Left forelimb (tissue), 1 donor: Measurements from ENCODE around the gene SMOC1.

Experiments
- DNase-seq: peaks from one replicate; pipeline ENCODE4 v3.0.0-alpha.2; 2018; ENCODE audit warnings: low spot score

The SMOC1 gene

DNA sequence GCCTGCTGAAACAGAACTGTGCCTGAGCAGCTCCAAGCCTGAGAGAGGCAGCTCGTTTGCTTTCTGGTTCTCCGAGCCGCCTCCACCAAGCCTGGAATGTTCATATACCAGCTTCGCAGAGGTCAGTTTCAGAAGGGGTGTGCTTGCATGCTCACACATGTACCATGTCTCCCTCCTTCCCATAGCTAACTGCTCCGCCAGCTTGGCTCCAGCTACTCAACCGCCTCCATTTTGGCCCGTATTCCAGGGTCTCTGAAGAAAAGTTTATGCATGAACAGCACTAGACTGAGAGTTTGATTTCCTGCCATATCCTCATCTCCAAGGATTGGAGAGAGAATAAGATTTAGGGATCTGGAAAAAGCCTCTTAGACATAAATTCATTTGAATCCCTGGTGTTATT is 103.7 kb downstream of the SMOC1 start:
- DNase-seq, result no peak

DNA sequence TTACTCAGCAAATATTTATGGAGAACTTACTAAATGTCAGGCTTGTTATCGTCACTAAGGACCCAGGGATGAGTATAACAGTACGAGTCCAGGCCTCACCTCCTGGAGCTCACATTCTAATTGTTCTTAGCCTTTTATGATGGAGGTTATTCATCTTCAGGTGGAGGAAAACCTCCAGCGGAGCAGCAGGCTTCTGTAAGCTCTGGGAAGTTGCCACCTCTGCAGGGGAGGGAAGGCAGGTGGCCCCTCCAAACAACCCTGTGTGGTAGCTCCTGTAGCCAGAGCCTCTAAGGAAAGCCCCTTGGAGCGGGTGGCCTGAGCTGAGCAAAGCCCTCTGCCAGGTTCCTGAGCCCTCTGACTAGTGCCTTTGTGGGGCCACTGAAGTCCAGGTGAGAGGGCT is 104.1 kb downstream of the SMOC1 start:
- no peak for DNase-seq

DNA sequence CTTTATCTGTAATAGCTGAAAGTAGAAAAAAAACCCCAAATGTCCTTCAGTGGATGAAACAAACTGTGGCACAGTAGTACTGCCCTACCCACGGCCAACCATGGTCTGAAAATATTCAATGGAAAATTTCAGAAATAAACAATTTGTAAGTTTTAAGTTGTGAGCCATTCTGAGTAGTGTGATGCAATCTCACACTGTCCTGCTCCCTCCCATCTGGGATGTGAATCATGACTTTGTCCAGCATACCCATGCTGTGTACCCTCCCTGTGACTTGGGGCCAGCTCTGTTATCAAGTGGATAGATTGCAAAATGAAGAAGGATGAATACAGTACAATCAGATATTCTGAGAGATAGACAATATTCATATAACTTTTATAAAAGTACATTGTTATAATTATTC is 106.2 kb downstream of the SMOC1 start:
- DNase-seq, result no peak

DNA sequence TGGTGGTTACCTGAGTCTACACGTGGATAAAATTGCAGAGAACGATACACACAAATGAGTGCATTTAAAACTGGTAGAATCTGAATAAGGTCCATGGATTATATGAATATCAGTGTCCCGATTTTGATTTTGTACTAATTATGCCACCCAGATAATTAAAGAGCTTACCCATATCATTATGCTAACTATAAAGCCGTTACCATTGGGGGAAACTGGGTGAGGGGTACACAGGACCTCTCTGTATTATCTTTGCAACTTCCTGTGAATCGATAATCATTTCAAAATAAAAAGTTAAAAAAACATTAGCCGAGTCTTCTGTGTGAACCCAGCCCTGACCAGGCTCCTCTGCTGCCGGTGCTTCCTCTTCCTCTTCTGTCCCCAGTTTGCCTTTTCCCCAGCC is 107.1 kb downstream of the SMOC1 start:
- DNase-seq, result no peak

DNA sequence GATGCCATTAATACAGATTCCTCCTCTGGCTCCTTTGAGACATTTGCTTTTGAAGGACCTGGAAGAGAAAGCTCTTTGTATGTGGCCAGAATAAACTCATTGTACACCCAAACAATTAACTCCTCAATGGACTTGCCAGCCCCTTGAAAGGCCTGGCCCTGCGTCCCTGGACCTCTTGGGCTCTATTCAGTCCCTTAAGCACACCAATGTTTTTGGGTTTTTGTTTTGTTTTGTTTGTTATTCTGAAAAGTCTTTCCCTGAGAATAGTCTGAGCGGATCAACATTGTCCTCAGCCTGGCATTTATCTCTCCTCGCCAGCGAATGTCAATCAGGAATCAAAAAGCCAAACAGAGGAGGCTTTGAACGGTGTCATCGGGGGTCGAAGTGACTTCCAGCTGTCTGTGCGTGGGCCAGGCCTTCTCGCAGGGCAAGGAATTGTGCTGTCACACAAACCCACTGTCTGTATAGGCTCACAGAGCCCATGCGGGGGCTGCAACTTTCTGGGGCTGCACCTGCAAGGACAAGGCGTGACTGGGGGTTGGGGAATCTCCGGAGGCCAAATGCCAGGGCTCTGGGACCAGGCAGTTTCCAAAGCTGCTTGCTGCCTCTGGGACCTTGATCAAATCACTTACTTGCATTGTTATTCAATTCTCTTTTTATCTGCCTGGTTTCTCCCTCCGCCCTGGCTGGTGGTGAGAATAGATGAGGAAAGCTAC is 108.3 kb downstream of the SMOC1 start:
- DNase-seq, result no peak

DNA sequence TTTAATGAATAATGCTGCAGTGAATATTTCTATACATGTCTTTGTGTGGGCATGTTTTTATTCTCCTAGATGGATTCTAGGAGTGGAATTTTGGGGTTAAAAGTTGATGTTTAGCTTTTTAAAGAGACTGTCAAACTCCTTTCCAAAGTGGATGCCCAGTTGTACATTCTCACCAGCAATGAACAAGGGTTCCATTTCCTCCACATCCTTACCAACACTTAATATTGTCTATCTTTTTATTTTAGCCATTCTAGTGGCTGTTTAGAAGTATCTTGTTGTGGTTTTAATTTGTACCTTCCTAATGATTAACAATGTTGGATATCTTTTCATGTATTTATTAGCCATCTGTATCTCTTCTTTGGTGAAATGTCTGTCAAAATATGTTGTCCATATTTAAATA is 109.8 kb downstream of the SMOC1 start:
- no peak for DNase-seq

DNA sequence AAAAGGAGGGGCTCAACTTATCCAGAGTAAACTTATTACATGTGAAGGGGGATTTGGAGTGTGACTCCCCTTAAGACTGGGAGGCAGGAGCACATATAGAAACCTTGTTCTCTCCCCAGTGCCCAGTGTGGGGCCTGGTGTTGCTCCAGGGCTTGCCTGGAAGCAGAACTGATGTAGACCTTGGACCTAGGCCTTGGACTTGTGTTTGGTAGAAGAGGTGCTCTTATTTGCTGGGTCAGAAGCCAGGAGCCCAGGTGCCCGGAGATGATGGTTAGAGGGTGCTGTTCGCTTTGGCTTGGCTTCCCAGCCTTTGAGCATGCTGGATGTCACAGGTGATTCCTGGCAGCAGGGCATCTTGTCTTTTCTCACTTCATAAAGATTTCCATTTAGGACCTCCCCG is 110.4 kb downstream of the SMOC1 start:
- no peak for DNase-seq

DNA sequence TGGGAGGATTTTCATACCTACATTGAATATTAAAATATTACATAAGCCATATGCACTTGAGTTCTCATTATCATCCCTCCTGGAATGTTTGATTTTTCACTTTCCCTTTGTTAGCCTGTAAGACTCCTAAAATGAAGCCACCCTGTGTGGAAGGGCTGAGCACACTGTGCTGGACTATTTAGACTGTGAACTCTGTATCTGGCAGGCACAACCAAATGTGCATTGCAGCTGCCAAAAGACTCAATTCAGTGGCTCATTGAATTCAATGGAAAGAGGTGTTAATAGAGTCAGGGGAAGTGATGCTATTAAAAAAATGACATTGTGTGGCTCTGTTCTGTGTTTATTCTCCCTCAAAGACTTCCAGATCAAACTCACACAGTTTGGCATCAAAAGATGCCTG is 111.1 kb downstream of the SMOC1 start:
- no peak for DNase-seq

DNA sequence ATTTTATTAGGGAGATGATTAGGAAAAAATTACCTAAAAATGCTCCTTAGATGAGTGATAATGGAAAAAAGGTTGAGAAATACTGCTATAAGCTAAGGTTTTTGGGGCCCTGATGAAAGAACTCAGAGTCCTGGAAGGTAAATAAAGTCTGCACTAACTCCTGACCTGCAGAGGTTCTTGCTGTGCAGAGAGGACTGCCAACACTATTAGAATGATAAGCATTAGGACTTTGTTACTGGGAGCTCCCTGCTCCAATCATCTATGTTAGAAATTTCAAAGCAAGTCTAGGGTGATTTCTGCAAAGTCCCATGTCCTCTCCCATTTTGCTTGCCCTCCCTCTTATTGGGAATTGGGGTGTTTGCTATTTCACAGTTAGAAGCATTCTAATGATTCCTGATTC is 112.2 kb downstream of the SMOC1 start:
- no peak for DNase-seq

DNA sequence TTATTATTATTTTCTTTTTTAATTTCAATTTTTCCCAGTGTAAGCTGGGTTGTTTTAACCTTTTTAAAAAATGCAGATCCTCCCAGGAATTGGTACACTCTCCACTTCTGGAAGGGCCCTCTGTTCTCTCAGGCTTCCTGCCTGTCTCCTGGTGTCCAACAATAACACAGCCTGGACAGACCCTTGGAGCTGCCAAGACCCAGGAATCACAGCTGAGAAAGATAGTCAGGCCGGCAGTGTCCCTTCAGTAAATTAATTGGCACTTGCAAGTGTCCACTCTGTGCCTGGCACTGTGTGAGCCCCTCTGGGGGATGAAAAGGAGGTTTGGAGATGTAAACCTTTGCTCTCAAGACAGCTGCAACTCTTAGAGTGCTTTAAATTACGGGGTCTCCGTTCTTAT is 113.3 kb downstream of the SMOC1 start:
- DNase-seq, result no peak

DNA sequence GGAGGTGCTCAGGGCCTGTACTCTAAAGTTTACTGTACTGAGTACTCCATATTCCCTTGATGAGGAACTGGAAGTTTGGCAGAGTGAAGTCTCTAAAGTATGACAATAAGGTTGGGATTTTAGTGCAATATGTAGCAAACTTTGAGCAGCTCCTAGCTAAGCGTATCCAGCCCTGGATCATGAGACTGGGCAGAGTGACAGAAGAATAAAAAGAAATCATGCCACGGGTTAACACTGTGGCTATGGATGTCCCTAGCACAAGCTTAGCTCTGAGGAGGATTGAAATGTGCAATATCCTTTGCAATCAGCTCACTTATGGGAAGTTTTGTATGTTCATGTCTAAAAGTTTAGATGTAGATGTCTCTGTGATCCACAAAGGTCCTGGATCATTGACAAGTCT is 114.1 kb downstream of the SMOC1 start:
- DNase-seq, result no peak

DNA sequence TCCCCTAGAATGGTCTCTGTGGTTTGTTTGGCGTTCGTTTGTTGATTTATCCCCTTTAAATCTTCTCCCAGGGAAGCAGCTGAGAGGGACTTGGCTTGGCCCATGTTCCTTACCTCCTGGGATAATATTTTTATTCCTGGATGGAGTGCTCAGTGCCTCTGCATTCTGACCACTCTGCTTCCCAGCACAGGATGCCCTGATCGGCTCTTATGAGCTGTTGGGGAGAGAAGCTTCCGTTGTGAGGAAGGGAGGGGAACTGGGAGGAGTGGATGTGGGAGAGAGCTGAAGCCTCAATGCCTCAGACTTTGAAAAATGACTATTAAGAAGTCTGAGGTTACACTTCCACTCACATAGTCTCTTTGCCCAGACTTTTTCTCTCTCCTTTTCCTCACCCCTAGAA is 114.8 kb downstream of the SMOC1 start:
- DNase-seq, result no peak

DNA sequence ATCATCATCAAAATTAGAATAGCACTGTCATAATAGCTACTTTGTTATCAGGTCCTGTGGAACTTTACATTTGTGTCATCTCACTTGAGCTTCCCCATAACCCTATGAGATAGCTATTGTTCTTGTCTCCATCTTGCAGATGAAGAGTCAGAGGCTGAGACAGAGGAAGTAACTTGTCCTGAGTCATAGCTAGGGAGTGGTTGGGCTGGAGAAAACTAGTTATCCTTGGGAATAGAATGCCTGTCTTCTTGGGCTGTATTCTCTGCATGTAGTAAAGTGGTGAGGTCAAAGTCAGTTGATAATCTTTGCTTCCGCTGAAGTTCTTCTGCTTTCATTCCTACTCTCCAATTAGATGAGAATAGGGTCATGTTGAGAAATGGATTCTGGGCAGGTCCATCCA is 117.0 kb downstream of the SMOC1 start:
- DNase-seq, result no peak

DNA sequence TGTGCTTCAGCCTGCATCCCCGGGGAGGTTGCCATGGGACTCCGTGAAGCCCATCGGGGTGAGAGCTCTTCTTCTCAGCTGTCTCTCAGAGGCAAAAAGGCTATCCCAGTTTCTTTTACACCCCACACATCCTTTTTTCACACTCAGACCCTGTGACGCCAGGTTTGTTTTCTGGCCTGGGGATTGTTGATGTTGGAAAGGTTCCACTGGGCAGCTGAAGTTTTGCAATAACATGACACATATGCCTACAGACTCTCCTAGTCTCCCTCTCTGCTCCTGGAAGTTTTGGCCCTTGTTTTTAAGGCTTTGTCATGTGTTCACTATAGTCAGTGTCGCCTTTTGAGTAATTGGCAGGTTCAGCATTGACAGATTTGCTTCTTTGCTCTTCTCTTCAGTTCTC is 118.6 kb downstream of the SMOC1 start:
- DNase-seq, result no peak

DNA sequence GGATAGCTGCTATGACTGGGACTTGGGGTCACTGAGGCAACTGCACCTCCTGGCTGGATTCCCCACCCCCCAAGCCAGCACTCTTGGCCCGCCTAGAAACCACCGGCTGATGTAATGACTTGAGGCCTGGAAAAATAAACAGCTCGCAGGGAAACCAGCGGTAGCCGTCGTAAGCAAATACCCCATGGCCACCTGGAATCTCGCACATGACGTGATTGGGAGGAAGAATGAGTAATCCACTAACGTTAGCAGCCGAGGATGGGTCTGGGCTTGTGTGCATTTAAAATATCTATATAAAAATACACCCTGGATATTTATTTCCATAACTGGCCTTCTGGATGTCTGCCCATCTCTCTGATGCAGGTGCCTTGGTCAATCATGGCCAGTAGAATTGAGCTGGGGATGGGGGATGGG is 120.1 kb downstream of the SMOC1 start:
- no peak for DNase-seq

DNA sequence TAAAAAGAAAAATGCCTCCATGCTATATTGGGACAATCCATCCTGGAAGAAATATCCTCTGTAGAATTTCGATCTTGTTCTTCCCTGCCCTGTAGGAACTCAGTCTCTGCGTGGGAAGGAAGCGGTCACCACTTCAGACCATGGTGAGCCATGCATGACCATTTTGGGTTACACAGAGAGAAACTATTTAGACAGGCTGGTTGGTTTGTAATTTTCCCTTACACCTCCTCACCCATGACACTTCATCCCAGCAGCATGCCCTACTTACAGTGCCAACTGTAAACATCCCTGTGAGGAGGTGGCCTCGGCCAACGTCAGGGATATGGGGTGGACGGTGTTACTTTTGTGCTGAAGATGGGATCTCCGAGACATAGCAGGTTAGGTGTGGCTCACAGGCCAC is 121.4 kb downstream of the SMOC1 start:
- no peak for DNase-seq

DNA sequence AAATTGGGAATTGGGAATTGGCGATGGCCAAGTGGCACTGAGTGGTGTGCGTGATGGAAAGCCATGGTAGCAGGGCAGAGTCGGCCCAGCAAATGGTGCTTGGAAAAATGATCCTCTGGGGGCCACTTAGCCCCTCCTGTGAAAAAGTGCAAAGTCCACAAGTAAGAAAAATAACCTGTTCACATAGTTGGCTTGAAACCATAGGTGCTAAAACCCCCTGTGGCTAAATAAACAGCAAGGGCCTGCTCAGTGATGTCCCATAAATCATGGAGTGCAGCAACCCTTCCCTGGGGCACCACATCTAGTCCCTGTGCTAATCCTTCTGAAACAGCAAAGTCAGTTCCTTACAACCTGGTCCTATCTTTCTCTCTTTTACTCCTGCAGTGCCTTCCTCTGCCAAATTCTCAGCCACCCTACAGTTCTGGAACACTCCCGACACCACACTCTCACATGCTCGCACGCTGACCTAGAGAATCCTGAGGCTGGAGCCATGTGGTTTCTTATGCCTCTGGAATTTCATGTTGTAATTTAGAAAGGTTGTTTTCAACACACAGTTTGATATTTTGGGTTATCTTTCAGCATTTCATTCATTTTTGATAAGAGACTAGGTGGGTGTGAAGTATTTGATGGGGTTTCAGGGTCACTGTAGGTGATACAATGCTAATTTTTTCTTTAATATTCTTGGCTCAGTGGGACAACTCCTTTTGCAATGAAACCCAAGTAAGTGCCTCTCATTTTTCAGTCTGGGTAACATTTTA is 123.6 kb downstream of the SMOC1 start:
- no peak for DNase-seq

DNA sequence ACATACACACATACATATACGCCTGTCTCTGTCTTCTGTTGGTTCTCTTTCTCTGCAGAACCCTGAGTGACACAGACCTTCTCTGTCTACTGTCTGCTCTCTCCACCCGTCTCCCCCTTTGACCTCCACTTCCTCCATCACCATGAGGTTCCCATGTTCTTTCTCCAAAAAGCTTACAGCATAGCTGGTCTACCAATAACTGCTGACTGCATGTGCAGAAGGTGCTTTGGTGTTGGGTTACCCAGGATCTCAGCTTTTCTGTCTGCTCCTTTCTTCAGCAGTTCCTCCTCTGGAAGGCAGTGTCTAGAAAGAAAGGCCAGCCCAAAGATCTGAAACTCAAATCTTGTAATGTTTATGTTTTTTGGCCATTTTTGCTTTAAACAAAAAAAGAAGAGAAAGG is 125.6 kb downstream of the SMOC1 start:
- DNase-seq, result peak; percentile 18

DNA sequence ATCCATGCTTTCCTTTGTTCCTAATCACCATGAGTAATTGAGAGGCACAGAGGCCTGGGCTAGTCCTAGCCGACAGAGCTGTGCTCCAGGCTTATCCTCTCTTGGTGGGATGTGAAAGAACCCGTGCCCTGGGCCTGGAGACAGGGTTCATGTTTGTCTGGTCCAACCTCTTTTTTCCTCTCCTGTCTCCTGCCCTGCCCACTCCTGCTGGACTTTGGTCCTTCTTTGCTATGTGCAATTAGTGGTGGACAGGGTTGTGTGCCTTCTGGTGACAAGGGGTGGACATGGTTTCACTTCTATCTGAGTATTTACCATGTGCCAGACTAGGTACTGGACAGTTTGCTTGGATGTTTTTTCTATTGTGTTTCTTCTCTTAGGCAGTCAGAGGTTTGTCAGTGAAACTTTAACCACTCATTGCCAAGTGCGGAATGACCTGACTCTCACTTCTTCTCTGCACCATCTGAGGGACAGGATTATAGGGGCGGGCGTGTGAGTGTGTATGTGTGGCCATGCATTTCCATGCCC is 126.1 kb downstream of the SMOC1 start:
- no peak for DNase-seq

DNA sequence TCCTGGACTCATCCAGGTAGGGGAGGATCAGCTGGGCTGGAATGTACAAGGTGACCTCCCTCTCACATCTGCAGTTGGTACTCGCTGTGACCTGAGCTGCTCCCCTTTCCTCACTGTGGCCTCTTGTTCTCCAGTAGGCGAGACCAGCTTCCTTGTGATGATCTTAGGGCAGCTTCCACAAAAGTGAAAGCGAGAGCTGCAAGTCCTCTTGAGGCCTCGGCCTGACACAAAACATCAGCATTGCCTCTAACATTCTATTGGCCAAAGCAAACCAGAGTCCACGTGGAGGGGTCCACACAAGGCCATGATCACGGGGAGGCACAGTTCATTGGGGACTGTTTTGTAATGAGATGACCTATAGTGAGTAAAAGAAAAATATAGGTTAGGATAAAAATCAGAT is 127.5 kb downstream of the SMOC1 start:
- DNase-seq, result no peak

DNA sequence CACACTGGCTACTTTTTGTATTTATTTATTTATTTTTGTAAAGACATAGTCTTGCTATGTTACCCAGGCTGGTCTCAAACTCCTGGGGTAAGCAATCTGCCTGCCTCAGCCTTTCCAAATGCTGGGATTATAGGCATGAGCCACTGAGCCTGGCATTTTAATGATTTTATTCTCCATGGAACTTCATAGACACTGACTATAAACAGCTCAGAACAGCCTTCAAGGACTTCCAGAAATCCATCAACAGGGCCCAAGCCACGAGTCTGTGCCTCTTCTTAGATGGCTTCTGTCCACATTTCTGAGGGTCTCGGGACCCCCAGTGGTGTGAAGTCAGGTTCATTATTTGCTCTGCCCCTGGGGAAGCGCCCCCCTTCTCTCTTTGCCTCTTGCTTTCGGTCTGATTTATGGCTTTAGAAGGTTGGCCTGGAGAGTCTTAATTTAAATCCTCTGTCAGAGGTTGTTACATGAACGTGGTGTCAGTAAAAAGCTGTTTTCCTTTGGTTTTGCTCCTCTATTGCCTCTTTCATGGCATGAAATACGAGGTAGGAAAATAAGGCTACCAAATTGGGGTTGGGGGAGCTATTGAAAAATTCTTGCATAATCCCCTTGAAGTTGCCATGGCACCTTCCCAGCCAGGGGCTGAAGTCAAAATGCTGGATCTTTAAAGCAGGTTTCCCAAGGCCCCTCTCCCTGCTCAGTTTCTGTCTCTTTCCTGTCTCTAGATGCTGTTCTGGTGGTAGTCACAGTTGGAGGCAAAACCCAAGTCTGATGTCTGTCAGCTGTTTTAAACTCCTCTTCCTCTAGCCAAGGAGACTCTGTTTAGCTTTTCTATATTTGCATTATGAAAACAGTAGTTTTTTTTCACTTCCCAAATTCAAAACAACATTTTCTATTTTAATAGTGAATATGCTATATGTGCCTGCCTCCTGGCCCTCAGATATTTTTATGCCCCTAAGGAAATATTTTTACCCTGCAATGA is 129.4 kb downstream of the SMOC1 start:
- peak; percentile 40 for DNase-seq

DNA sequence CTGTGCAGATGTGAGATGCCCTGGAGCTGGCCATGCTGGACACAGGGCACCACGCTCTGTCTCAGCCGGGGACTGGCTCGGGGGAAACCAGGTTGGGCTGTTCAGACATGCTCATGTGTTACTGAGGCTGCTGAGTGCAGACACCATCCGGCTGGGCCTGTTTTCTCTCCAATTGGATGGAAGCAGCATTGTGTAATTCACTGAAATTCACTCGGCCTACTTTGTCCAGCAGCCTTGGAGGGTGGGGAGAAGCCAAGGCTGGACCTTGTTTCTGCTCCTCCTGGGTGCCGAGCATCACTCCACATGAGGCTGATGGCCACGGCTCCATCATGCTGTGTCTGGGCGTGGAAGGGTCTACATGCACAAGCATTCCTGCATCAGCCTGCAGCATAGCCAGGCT is 130.7 kb downstream of the SMOC1 start:
- DNase-seq, result no peak
